H9 (cell line): ENCODE measurements around the gene TCF7L1. TPM values are rescaled to one million over a fixed set of nuclear protein-coding genes. Genes with fewer than 3 reads are reported as not detected.

Experiments
- DNase-seq: peaks from one replicate; pipeline ENCODE4 v3.0.0-alpha.2; 2017
- H2AFZ ChIP-seq: one replicate; pipeline ENCODE4 v1.6.1; 2013; ENCODE audit warnings: mild to moderate bottlenecking, low read length, control low read depth, moderate library complexity
- H2AK5ac ChIP-seq: 2 replicates; pipeline ENCODE4 v1.6.1; 2013; ENCODE audit warnings: low read length, control low read depth, mixed read lengths; ENCODE audit not compliant: insufficient read length
- H2BK120ac ChIP-seq: one replicate; pipeline ENCODE4 v1.6.1; 2013; ENCODE audit warnings: low read depth, mild to moderate bottlenecking, low read length, control low read depth, inconsistent platforms; ENCODE audit not compliant: poor library complexity, severe bottlenecking
- H2BK12ac ChIP-seq: 2 replicates; pipeline ENCODE4 v1.6.1; 2013; ENCODE audit warnings: low read length, control low read depth, mixed read lengths, low read depth; ENCODE audit not compliant: insufficient read length
- H2BK15ac ChIP-seq: 2 replicates; pipeline ENCODE4 v1.6.1; 2013; ENCODE audit warnings: low read depth, low read length, control low read depth
- H2BK20ac ChIP-seq: one replicate; pipeline ENCODE4 v1.6.1; 2013; ENCODE audit warnings: low read depth, mild to moderate bottlenecking, low read length, control low read depth, inconsistent platforms; ENCODE audit not compliant: poor library complexity, severe bottlenecking
- H2BK5ac ChIP-seq: 2 replicates; pipeline ENCODE4 v1.6.1; 2013; ENCODE audit warnings: low read length, control low read depth, mixed read lengths; ENCODE audit not compliant: insufficient read length
- H3K14ac ChIP-seq: 2 replicates; pipeline ENCODE4 v1.6.1; 2013; ENCODE audit warnings: low read length, control low read depth; ENCODE audit not compliant: insufficient read depth
- H3K18ac ChIP-seq: 2 replicates; pipeline ENCODE4 v1.6.1; 2013; ENCODE audit warnings: low read depth, mild to moderate bottlenecking, mixed read lengths, low read length, control low read depth; ENCODE audit not compliant: insufficient read length
- H3K23ac ChIP-seq: 2 replicates; pipeline ENCODE4 v1.6.1; 2013; ENCODE audit warnings: low read length, control low read depth, mixed read lengths, low read depth; ENCODE audit not compliant: insufficient read length
- H3K23me2 ChIP-seq: 2 replicates; pipeline ENCODE4 v1.6.1; 2013; ENCODE audit warnings: low read depth, mild to moderate bottlenecking, mixed read lengths, low read length, control low read depth; ENCODE audit not compliant: insufficient read length, poor library complexity, severe bottlenecking
- H3K27ac ChIP-seq: 2 replicates; pipeline ENCODE4 v1.5.1; 2013; ENCODE audit warnings: low read length, control low read depth, mixed read lengths, low read depth; ENCODE audit not compliant: insufficient read length
- H3K27me3 ChIP-seq: 2 replicates; pipeline ENCODE4 v1.6.1; 2013; ENCODE audit warnings: low read length, control low read depth, inconsistent platforms; ENCODE audit not compliant: insufficient read depth
- H3K4ac ChIP-seq: 2 replicates; pipeline ENCODE4 v1.6.1; 2013; ENCODE audit warnings: low read depth, mild to moderate bottlenecking, control low read depth, inconsistent platforms, low read length, moderate library complexity
- H3K4me1 ChIP-seq: 2 replicates; pipeline ENCODE4 v1.6.1; 2013; ENCODE audit warnings: low read length, control low read depth, inconsistent platforms; ENCODE audit not compliant: insufficient read depth
- H3K4me2 ChIP-seq: 2 replicates; pipeline ENCODE4 v1.6.1; 2013; ENCODE audit warnings: low read length, control low read depth, mixed read lengths; ENCODE audit not compliant: insufficient read length, insufficient read depth
- H3K56ac ChIP-seq: 2 replicates; pipeline ENCODE4 v1.6.1; 2013; ENCODE audit warnings: low read depth, mild to moderate bottlenecking, mixed read lengths, low read length, control low read depth; ENCODE audit not compliant: insufficient read length
- H3K79me1 ChIP-seq: 2 replicates; pipeline ENCODE4 v1.6.1; 2013; ENCODE audit warnings: low read depth, mild to moderate bottlenecking, moderate library complexity, low read length, control low read depth, inconsistent platforms; ENCODE audit not compliant: insufficient read depth, poor library complexity, severe bottlenecking
- H3K79me2 ChIP-seq: 2 replicates; pipeline ENCODE4 v1.6.1; 2013; ENCODE audit warnings: low read length, control low read depth, inconsistent platforms; ENCODE audit not compliant: insufficient read depth
- H3K9ac ChIP-seq: 2 replicates; pipeline ENCODE4 v1.6.1; 2013; ENCODE audit warnings: low read length, control low read depth, mixed read lengths; ENCODE audit not compliant: insufficient read length; ENCODE audit errors: extremely low read depth
- H3K9me3 ChIP-seq: one replicate; pipeline ENCODE4 v1.6.1; 2013; ENCODE audit warnings: low read depth, low read length, inconsistent platforms; ENCODE audit not compliant: control insufficient read depth
- H3T11ph ChIP-seq: one replicate; pipeline ENCODE4 v1.6.1; 2013; ENCODE audit warnings: mild to moderate bottlenecking, low read length, control low read depth, inconsistent platforms
- H4K20me1 ChIP-seq: one replicate; pipeline ENCODE4 v1.6.1; 2013; ENCODE audit not compliant: control insufficient read depth, insufficient read length, insufficient read depth
- H4K5ac ChIP-seq: 2 replicates; pipeline ENCODE4 v1.6.1; 2013; ENCODE audit warnings: low read depth, mild to moderate bottlenecking, mixed read lengths, low read length, control low read depth; ENCODE audit not compliant: insufficient read length
- H4K8ac ChIP-seq: replicated peaks from 2 replicates; pipeline ENCODE4 v1.6.1; 2013; ENCODE audit warnings: low read length, control low read depth, mixed read lengths, low read depth; ENCODE audit not compliant: insufficient read length
- H4K91ac ChIP-seq: 2 replicates; pipeline ENCODE4 v1.6.1; 2013; ENCODE audit warnings: low read depth, mild to moderate bottlenecking, moderate library complexity, mixed read lengths, low read length, control low read depth; ENCODE audit not compliant: insufficient read length
- H3K27ac Mint-ChIP-seq, 3 experiments: 2 replicates in 2 of 3; 3 replicates in 1 of 3; pipeline ENCODE4 v1.8.0; 2020 to 2021; ENCODE audit warnings: mixed read lengths in 3 of 3, mild to moderate bottlenecking in 1 of 3, moderate library complexity in 1 of 3
- H3K27me3 Mint-ChIP-seq: 2 replicates; pipeline ENCODE4 v1.8.0; 2021; ENCODE audit warnings: low read depth, mild to moderate bottlenecking, moderate library complexity, mixed read lengths
- H3K36me3 Mint-ChIP-seq, 3 experiments: 2 replicates in 2 of 3; 3 replicates in 1 of 3; pipeline ENCODE4 v1.8.0; 2020 to 2021; ENCODE audit warnings: low read depth in 3 of 3, mixed read lengths in 3 of 3; ENCODE audit not compliant: insufficient read depth in 1 of 3
- H3K4me1 Mint-ChIP-seq, 2 experiments: 2 replicates each; pipeline ENCODE4 v1.8.0; 2020; ENCODE audit warnings: mixed read lengths in 2 of 2
- H3K4me3 Mint-ChIP-seq, 2 experiments: 2 replicates in 1 of 2; 3 replicates in 1 of 2; pipeline ENCODE4 v1.8.0; 2020 to 2021; ENCODE audit warnings: mild to moderate bottlenecking in 2 of 2, mixed read lengths in 2 of 2, moderate library complexity in 1 of 2
- H3K9me3 Mint-ChIP-seq, 2 experiments: 2 replicates in 1 of 2; 3 replicates in 1 of 2; pipeline ENCODE4 v1.8.0; 2020; ENCODE audit warnings: mild to moderate bottlenecking in 2 of 2, mixed read lengths in 2 of 2, moderate library complexity in 1 of 2
- WGBS: extraction: QIAGEN DNeasy Blood & Tissue Kit; methylation state at CpG from one replicate; pipeline ENCODE4 v1.1.7; 2013; ENCODE audit warnings: missing lambda C conversion rate, low lambda C conversion rate, mixed read lengths; ENCODE audit not compliant: insufficient read length; ENCODE audit errors: extremely low coverage; 5-methylcytosine and 5-hydroxymethylcytosine counted together
- total RNA-seq: library from RNA; stranded (reverse); gene quantifications from 2 replicates; pipeline ENCODE4 v1.2.1, GENCODE V29; 2021
- TF ChIP-seq, protein P1 (sequence below): fragments of 200-600 bp; sonication (generic); conservative IDR thresholded peaks from 3 replicates; pipeline ENCODE4 v1.8.0; 2021; ENCODE audit warnings: antibody characterized with exemption, mild to moderate bottlenecking

TCF7L1 gene
- total RNA-seq, 1 experiment from 2014 or later, result 112 TPM

DNA sequence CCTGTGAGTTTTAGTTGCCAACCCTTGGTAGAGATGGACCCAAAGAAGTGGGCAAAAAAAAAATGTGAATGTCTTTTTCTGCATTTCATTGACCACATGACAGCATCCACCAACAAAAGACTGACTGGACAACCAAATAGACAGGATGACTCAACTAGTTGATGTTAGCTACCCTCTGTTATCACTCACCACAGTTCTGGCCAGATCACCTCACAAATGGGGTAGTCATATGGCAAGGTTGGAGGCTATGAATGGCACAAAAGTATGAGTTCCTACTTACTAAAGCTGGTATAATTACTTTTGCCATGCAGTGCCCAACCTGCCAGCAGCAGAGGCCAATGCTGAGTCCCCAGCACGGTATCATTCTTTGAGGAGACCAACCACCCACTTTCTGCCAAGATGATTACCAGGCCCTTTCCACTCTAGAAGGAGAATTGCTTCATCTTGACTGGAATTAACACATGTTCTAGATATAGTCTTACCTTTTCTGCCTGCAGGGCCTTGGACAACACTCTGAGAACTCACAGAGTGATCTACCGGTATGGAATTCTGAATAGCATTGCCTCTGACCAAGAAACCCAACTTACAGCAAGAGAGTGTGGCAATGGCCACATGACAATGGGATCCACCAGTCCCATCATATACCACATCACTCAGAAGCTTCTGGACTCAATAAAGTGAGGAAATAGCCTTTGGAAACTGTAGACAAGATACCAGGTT is 20.1 kb upstream of the TCF7L1 start:
- peaks cover 77% of the 10 kb centered on the region for H3K27me3 Mint-ChIP-seq
- no peak overlapping the region for H2BK5ac ChIP-seq
- no peaks in the 10 kb centered on the region for H3K4me1 Mint-ChIP-seq
- no peak for DNase-seq
- no peak overlapping the region for H2BK12ac ChIP-seq
- no peaks in the 10 kb centered on the region for H3K4me1 ChIP-seq
- no peak overlapping the region for H3K14ac ChIP-seq
- H3K9me3 ChIP-seq, result no peaks in the 10 kb centered on the region
- H3K9ac ChIP-seq, result no peak overlapping the region
- H4K8ac ChIP-seq, result no peak overlapping the region
- peaks cover 8 to 13% of the 10 kb centered on the region in 2 experiments; a peak in 4 of 5 replicates for H3K9me3 Mint-ChIP-seq
- no peak overlapping the region for H2AFZ ChIP-seq
- no peak overlapping the region for H3K4ac ChIP-seq
- H3T11ph ChIP-seq, result no peak overlapping the region
- no peak overlapping the region for H3K56ac ChIP-seq
- H3K4me3 Mint-ChIP-seq, result no peak overlapping the region
- TF ChIP-seq, protein P1, sequence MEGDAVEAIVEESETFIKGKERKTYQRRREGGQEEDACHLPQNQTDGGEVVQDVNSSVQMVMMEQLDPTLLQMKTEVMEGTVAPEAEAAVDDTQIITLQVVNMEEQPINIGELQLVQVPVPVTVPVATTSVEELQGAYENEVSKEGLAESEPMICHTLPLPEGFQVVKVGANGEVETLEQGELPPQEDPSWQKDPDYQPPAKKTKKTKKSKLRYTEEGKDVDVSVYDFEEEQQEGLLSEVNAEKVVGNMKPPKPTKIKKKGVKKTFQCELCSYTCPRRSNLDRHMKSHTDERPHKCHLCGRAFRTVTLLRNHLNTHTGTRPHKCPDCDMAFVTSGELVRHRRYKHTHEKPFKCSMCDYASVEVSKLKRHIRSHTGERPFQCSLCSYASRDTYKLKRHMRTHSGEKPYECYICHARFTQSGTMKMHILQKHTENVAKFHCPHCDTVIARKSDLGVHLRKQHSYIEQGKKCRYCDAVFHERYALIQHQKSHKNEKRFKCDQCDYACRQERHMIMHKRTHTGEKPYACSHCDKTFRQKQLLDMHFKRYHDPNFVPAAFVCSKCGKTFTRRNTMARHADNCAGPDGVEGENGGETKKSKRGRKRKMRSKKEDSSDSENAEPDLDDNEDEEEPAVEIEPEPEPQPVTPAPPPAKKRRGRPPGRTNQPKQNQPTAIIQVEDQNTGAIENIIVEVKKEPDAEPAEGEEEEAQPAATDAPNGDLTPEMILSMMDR, result no peak
- H3K36me3 Mint-ChIP-seq, result no peaks in the 10 kb centered on the region
- H4K5ac ChIP-seq, result no peak overlapping the region
- H3K27ac Mint-ChIP-seq, result no peak overlapping the region
- no peak overlapping the region for H2BK20ac ChIP-seq
- H4K91ac ChIP-seq, result no peak overlapping the region
- H2AK5ac ChIP-seq, result no peak overlapping the region
- H2BK15ac ChIP-seq, result no peak overlapping the region
- H3K27me3 ChIP-seq, result no peaks in the 10 kb centered on the region; the same call in 1 of the 2 replicates
- H3K79me1 ChIP-seq, result no peaks in the 10 kb centered on the region
- no peak overlapping the region for H3K4me2 ChIP-seq
- WGBS, result no CpG with 5 or more reads among the region's 2 CpGs
- no peak overlapping the region for H3K27ac ChIP-seq
- H2BK120ac ChIP-seq, result no peak overlapping the region
- H3K23ac ChIP-seq, result no peak overlapping the region
- no peaks in the 10 kb centered on the region for H3K79me2 ChIP-seq
- no peak overlapping the region for H3K18ac ChIP-seq
- no peaks in the 10 kb centered on the region for H4K20me1 ChIP-seq
- no peaks in the 10 kb centered on the region for H3K23me2 ChIP-seq
